ENCODE results near the gene TMEM130.

TMEM130 gene

DNA sequence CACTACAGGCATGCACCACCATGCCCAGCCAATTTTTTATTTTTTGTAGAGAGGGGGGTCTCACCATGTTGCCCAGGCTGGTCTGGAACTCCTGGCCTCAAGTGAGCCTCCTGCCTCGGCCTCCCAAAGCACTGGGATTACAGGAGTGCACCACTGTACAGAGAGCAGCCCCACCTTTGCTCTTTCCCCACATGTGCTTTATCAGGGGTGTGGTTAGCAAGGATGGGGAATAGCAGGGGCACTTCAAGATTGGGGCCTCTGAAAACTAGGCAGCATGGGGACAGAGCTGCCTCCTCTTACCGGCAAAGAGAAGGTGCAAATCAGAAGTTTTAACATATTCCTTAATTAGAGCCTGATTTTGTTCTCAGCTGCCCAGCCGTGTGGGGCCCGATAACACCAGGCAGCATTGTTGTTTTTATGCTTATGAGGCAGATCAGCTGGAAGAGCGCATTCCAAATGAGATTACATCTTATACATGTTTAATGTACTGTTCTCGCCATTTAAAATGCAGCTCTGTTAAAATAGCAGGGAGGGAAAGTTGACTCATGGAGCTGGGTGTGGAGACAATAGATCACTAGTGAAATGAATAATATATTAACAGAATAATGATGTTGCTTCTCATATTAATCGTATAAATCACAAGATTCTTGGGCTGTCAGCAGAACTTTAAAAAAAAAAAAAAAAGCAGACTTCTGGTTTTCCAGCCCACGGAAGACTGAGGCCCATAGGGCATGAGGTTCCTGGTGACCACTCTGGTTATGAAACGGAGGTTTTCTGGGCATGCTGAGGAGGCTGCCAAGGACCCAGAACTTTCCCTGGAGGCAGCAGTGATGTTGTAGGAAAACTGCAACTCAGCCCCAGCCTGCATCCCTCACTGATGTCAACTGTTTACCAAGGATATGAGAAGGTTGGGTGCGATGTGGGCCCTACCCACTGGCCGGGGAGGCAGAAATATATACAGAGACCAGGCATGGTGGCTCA lies 62.5 kb downstream of the TMEM130 start:
- no peak for DNase-seq (ENCODE audit: low spot score)

GRCh38 chr7:98805956-98806838 lies 63.6 kb downstream of the TMEM130 start:
- DNase-seq (ENCODE audit: low spot score) = no peak

- no peak for DNase-seq (ENCODE audit: low spot score)
Measured at GRCh38 chr7:98802781-98803110, 67.1 kb downstream of the TMEM130 start.

- DNase-seq (ENCODE audit: low spot score) = peak; percentile 0
Measured at GRCh38 chr7:98802088-98802780, 67.6 kb downstream of the TMEM130 start.

- DNase-seq (ENCODE audit: low spot score) = no peak
Measured at GRCh38 chr7:98800996-98801395, 68.8 kb downstream of the TMEM130 start.

- DNase-seq (ENCODE audit: low spot score) = no peak
Measured at GRCh38 chr7:98797150-98797549, 72.7 kb downstream of the TMEM130 start.
